ENCODE measurements around the gene GSTP1. TPM values are rescaled to one million over a fixed set of nuclear protein-coding genes. Genes with fewer than 3 reads are reported as not detected.

The GSTP1 gene
- total RNA-seq, 1 donor from 2014 or later, result 696 TPM

GRCh38 chr11:67631853-67632174 lies 48.2 kb downstream of the GSTP1 start:
- no peak for DNase-seq (ENCODE audit: low spot score)
- H3K4me3 Mint-ChIP-seq (ENCODE audit: unreplicated experiment), result no peak overlapping the region
- peaks cover under 1% of the 10 kb centered on the region for H3K36me3 Mint-ChIP-seq (ENCODE audit: low read depth, unreplicated experiment)
- H3K4me1 Mint-ChIP-seq (ENCODE audit: unreplicated experiment), result no peaks in the 10 kb centered on the region
- H3K9me3 Mint-ChIP-seq (ENCODE audit: unreplicated experiment), result no peaks in the 10 kb centered on the region
- TF ChIP-seq CTCF (IDR thresholded peaks at IDR 0.05; ENCODE audit: unreplicated experiment), result no peak
- H3K27ac Mint-ChIP-seq (ENCODE audit: unreplicated experiment), result no peak overlapping the region
- peaks cover 13% of the 10 kb centered on the region for H3K27me3 Mint-ChIP-seq (ENCODE audit: unreplicated experiment)

- no peak for DNase-seq (ENCODE audit: low spot score)
- Mint-ChIP-seq H3K27ac (ENCODE audit: unreplicated experiment) (no peak overlapping the region), H3K4me1 (ENCODE audit: unreplicated experiment) (no peaks in the 10 kb centered on the region), H3K36me3 (ENCODE audit: low read depth, unreplicated experiment) (no peaks in the 10 kb centered on the region), H3K9me3 (ENCODE audit: unreplicated experiment) (no peaks in the 10 kb centered on the region), H3K27me3 (ENCODE audit: unreplicated experiment) (peaks cover 13% of the 10 kb centered on the region), H3K4me3 (ENCODE audit: unreplicated experiment) (no peak overlapping the region)
- TF ChIP-seq CTCF (IDR thresholded peaks at IDR 0.05; ENCODE audit: unreplicated experiment), result no peak
Measured at GRCh38 chr11:67632175-67632981, 48.8 kb downstream of the GSTP1 start.

- Mint-ChIP-seq H3K27ac (ENCODE audit: unreplicated experiment) (no peak overlapping the region), H3K27me3 (ENCODE audit: unreplicated experiment) (peaks cover 13% of the 10 kb centered on the region), H3K4me1 (ENCODE audit: unreplicated experiment) (no peaks in the 10 kb centered on the region), H3K4me3 (ENCODE audit: unreplicated experiment) (no peak overlapping the region), H3K9me3 (ENCODE audit: unreplicated experiment) (no peaks in the 10 kb centered on the region), H3K36me3 (ENCODE audit: low read depth, unreplicated experiment) (no peaks in the 10 kb centered on the region)
- no peak for TF ChIP-seq CTCF (IDR thresholded peaks at IDR 0.05; ENCODE audit: unreplicated experiment)
- no peak for DNase-seq (ENCODE audit: low spot score)
Measured at GRCh38 chr11:67632982-67633755, 49.6 kb downstream of the GSTP1 start.

GRCh38 chr11:67633758-67634365 lies 50.2 kb downstream of the GSTP1 start:
- DNase-seq (ENCODE audit: low spot score), result no peak
- no peaks in the 10 kb centered on the region for H3K9me3 Mint-ChIP-seq (ENCODE audit: unreplicated experiment)
- H3K27ac Mint-ChIP-seq (ENCODE audit: unreplicated experiment), result no peak overlapping the region
- H3K27me3 Mint-ChIP-seq (ENCODE audit: unreplicated experiment), result peaks cover 12% of the 10 kb centered on the region
- no peak for TF ChIP-seq CTCF (IDR thresholded peaks at IDR 0.05; ENCODE audit: unreplicated experiment)
- no peaks in the 10 kb centered on the region for H3K36me3 Mint-ChIP-seq (ENCODE audit: low read depth, unreplicated experiment)
- no peaks in the 10 kb centered on the region for H3K4me1 Mint-ChIP-seq (ENCODE audit: unreplicated experiment)
- H3K4me3 Mint-ChIP-seq (ENCODE audit: unreplicated experiment), result no peak overlapping the region

All from endothelial cell (in vitro differentiated cells).